Subcutaneous adipose tissue (tissue), 4 donors: ENCODE results near the gene RPL10A. TPM values are rescaled to one million over a fixed set of nuclear protein-coding genes. Genes with fewer than 3 reads are reported as not detected.

ENCODE experiments used
- CTCF ChIP-seq: fragments of 450-650 bp; IDR thresholded peaks from one replicate; pipeline ENCODE4 v1.5.1; 2016; ENCODE audit warnings: low read depth, mild to moderate bottlenecking, control low read depth, antibody characterized with exemption, moderate library complexity
- total RNA-seq, 4 donors: library from RNA; depleted of rRNA; stranded (reverse); fragments of >200 nt; gene quantifications; one replicate each; pipeline ENCODE4 v1.1.0, GENCODE V29; 2016

Gene RPL10A
- total RNA-seq, 4 donors from 2014 or later = 985 to 1,194 (median 1,120) TPM

GRCh38 chr6:35468980-35469750, 964 bp downstream of the RPL10A start:
- TF ChIP-seq CTCF = no peak

GRCh38 chr6:35469751-35470662, 1.8 kb downstream of the RPL10A start:
- no peak for TF ChIP-seq CTCF

- TF ChIP-seq CTCF = no peak
Measured at GRCh38 chr6:35470663-35471120, 2.5 kb downstream of the RPL10A start.

- TF ChIP-seq CTCF = no peak
Measured at GRCh38 chr6:35471836-35472345, 3.7 kb downstream of the RPL10A start.

- TF ChIP-seq CTCF = no peak
Measured at GRCh38 chr6:35473075-35473849, 5.1 kb downstream of the RPL10A start.

- no peak for TF ChIP-seq CTCF
Measured at GRCh38 chr6:35473850-35474130, 5.6 kb downstream of the RPL10A start.
